K562 (cell line): ENCODE measurements around the gene SF3B4. TPM values are rescaled to one million over a fixed set of nuclear protein-coding genes. Genes with fewer than 3 reads are reported as not detected.

ENCODE experiments used
- FOXA1 ChIP-seq: fragments of 450-650 bp; IDR thresholded peaks from 2 replicates; pipeline ENCODE4 v1.6.1; 2016; ENCODE audit warnings: mild to moderate bottlenecking, borderline replicate concordance
- FOXJ3 ChIP-seq: sonication (generic); formaldehyde crosslinking; IDR thresholded peaks from 2 replicates; pipeline ENCODE4 v1.4.0; 2020; ENCODE audit warnings: mild to moderate bottlenecking, missing genetic modification reagents
- FOXK2 ChIP-seq, 2 experiments: fragments of 450-650 bp; IDR thresholded peaks in 1 of 2; conservative IDR thresholded peaks in 1 of 2; 2 replicates each; pipeline ENCODE4 v1.6.1; 2016; ENCODE audit warnings: low read depth in 2 of 2, mild to moderate bottlenecking in 1 of 2
- KDM2B ChIP-seq: fragments of 250-450 bp; sonication (Bioruptor Pico); IDR thresholded peaks from 2 replicates; pipeline ENCODE4 v1.8.0; 2021; ENCODE audit warnings: mild to moderate bottlenecking, moderate library complexity
- NONO ChIP-seq, 2 experiments: fragments of 200-400 bp in 1 of 2; fragments of 450-650 bp in 1 of 2; formaldehyde crosslinking in 1 of 2; IDR thresholded peaks; 2 replicates each; pipeline ENCODE4 v1.6.1; 2017; ENCODE audit warnings: low read depth in 2 of 2, mild to moderate bottlenecking in 2 of 2, moderate library complexity in 2 of 2, low read length in 1 of 2
- PREB ChIP-seq: sonication (generic); formaldehyde crosslinking; IDR thresholded peaks from 2 replicates; pipeline ENCODE4 v1.8.1; 2023; ENCODE audit warnings: mild to moderate bottlenecking, missing genetic modification reagents
- TAF1 ChIP-seq: IDR thresholded peaks from 2 replicates; pipeline ENCODE4 v1.6.1; 2011; ENCODE audit warnings: mild to moderate bottlenecking, low read length, moderate library complexity; ENCODE audit not compliant: insufficient read depth, control insufficient read depth, severe bottlenecking; ENCODE audit errors: extremely low read depth
- TFE3 ChIP-seq: fragments of 450-650 bp; formaldehyde crosslinking; IDR thresholded peaks from 2 replicates; pipeline ENCODE4 v1.4.0; 2020; ENCODE audit warnings: mild to moderate bottlenecking, mixed read lengths
- ZBTB40 ChIP-seq, 2 experiments: fragments of 450-650 bp in 1 of 2; sonication (generic) in 1 of 2; formaldehyde crosslinking in 1 of 2; IDR thresholded peaks; 2 replicates each; pipeline versions ENCODE4 v1.7.1 to v1.9.0; 2016 to 2022; ENCODE audit warnings: inconsistent platforms in 1 of 2, mild to moderate bottlenecking in 1 of 2, missing genetic modification reagents in 1 of 2
- ZNF146 ChIP-seq: IDR thresholded peaks from one replicate; pipeline ENCODE4 v1.6.1; 2018; ENCODE audit warnings: missing compliant biosample characterization; ENCODE audit not compliant: unreplicated experiment
- ZNF175 ChIP-seq: fragments of 200-800 bp; sonication (Bioruptor generic); IDR thresholded peaks from 2 replicates; pipeline ENCODE4 v1.6.1; 2016; ENCODE audit warnings: low read depth, mild to moderate bottlenecking, missing genetic modification characterization, missing compliant biosample characterization
- polyA plus RNA-seq, 8 experiments: library from polyadenylated mRNA; depleted of rRNA in 4 of 8; stranded (reverse) in 5 of 8; unstranded in 3 of 8; fragments of >200 nt; fragmentation: Nextera tagmentation in 2 of 8; fragmentation: Illumina TruSeq in 1 of 8; extraction: Ambion mirVana in 2 of 8; extraction: Trizol in 1 of 8; gene quantifications; 2 replicates each; pipeline versions ENCODE4 v1.2.1 to v1.2.3, GENCODE V29; 2011 to 2014; ENCODE audit warnings: inconsistent platforms in 1 of 8, missing spikeins in 1 of 8
- total RNA-seq, 7 experiments: library from RNA; depleted of rRNA in 6 of 7; stranded (reverse); fragments of >200 nt in 6 of 7; fragmentation: Illumina TruSeq in 2 of 7; extraction: Trizol in 2 of 7; gene quantifications; 2 replicates each; pipeline versions ENCODE4 v1.2.1 to v1.2.3, GENCODE V29; 2011 to 2021; ENCODE audit warnings: low replicate concordance in 1 of 7
- TF ChIP-seq, protein P1 (sequence below): fragments of 250-450 bp; sonication (Bioruptor Pico); IDR thresholded peaks from 2 replicates; pipeline ENCODE4 v1.8.0; 2022; ENCODE audit warnings: moderate library complexity, mild to moderate bottlenecking, inconsistent platforms

Gene SF3B4
- total and polyA plus RNA-seq, 9 of the 15 experiments (the other 6 are each of a cell fraction or from before 2014, with no cell fraction given): 3.0 to 88.0 (median 26.1) TPM

GRCh38 chr1:149927563-149928400 is at the start of gene SF3B4 (continued):
- no peak for TF ChIP-seq TFE3 (CRISPR knock-in tag)
- TF ChIP-seq FOXJ3 (CRISPR knock-in tag): no peak
- peak in 1 of 2 experiments; percentile 32; a peak in 1 of 4 replicates for TF ChIP-seq FOXK2 (conservative IDR thresholded peaks at IDR 0.05 in 1 of 2, IDR thresholded peaks at IDR 0.05 in 1 of 2; ENCODE audit: low read depth in 2 of 2)
- no peak for TF ChIP-seq FOXA1
- no peak for TF ChIP-seq ZNF146
- TF ChIP-seq, protein P1, sequence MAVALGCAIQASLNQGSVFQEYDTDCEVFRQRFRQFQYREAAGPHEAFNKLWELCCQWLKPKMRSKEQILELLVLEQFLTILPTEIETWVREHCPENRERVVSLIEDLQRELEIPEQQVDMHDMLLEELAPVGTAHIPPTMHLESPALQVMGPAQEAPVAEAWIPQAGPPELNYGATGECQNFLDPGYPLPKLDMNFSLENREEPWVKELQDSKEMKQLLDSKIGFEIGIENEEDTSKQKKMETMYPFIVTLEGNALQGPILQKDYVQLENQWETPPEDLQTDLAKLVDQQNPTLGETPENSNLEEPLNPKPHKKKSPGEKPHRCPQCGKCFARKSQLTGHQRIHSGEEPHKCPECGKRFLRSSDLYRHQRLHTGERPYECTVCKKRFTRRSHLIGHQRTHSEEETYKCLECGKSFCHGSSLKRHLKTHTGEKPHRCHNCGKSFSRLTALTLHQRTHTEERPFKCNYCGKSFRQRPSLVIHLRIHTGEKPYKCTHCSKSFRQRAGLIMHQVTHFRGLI: no peak
- TF ChIP-seq KDM2B: no peak
- peak; percentile 98 for TF ChIP-seq ZBTB40 (IDR thresholded peaks at IDR 0.05)
- no peak for TF ChIP-seq ZBTB40 (CRISPR knock-in tag; IDR thresholded peaks at IDR 0.05)
- TF ChIP-seq TAF1: peak; percentile 85
- TF ChIP-seq NONO (IDR thresholded peaks at IDR 0.05; ENCODE audit: low read depth in 2 of 2, low read length in 1 of 2): no peak
- peak; percentile 95; the same call in 1 of the 2 replicates for TF ChIP-seq PREB (CRISPR knock-in tag)
- no peak for TF ChIP-seq ZNF175 (CRISPR knock-in tag)
